Endothelial cell of umbilical vein (primary cell): Measurements from ENCODE around the gene MTG1. TPM values are rescaled to one million over a fixed set of nuclear protein-coding genes. Genes with fewer than 3 reads are reported as not detected.

Experiments
- BruUV-seq: library from RNA; stranded (reverse); fragments of 400-500 nt; replicated peaks from 2 replicates; lab custom pipeline; 2021; lab: Mats Ljungman, UMichigan
- CTCF ChIA-PET: fragments of 300-600, 350-600 bp; sonication (Branson Sonifier 250); formaldehyde crosslinking; loops from one replicate; lab custom pipeline; 2021; ENCODE audit warnings: antibody characterized with exemption, inconsistent platforms; lab: Charles Lee
- POLR2A ChIA-PET: fragments of 300-600, 350-600 bp; sonication (Branson Sonifier 250); formaldehyde crosslinking; loops from one replicate; lab custom pipeline; 2021; ENCODE audit warnings: antibody characterized with exemption, inconsistent platforms; lab: Charles Lee
- DNase-seq: peaks from one replicate; pipeline ENCODE4 v3.0.0-alpha.2; 2011; ENCODE audit warnings: low read depth, low spot score
- FAIRE-seq: peaks from 2 replicates; lab custom pipeline; 2011; peaks lifted over from hg19 to GRCh38; lab: Jason Lieb, UNC
- H2AFZ ChIP-seq: 2 replicates; pipeline ENCODE4 v1.6.0; 2012; ENCODE audit warnings: low read depth, low read length, control low read depth, inconsistent platforms
- H3K27ac ChIP-seq: 2 replicates; pipeline ENCODE4 v1.5.1; 2011; ENCODE audit warnings: low read depth, mild to moderate bottlenecking, control low read depth, low read length, moderate library complexity; ENCODE audit not compliant: insufficient read depth
- H3K27me3 ChIP-seq, 2 experiments: 2 replicates each; pipeline versions ENCODE4 v1.6.0 to v1.6.1; 2011; ENCODE audit warnings: low read length in 2 of 2, mixed read lengths in 1 of 2; ENCODE audit not compliant: control insufficient read depth in 2 of 2, insufficient read depth in 2 of 2
- H3K36me3 ChIP-seq, 2 experiments: 2 replicates in 1 of 2; 3 replicates in 1 of 2; pipeline ENCODE4 v1.5.1; 2011; ENCODE audit warnings: low read length in 2 of 2, mild to moderate bottlenecking in 1 of 2, moderate library complexity in 1 of 2; ENCODE audit not compliant: control insufficient read depth in 2 of 2, insufficient read depth in 2 of 2; ENCODE audit errors: extremely low read depth in 1 of 2
- H3K4me1 ChIP-seq: 3 replicates; pipeline ENCODE4 v1.5.1; 2011; ENCODE audit warnings: mild to moderate bottlenecking, low read length; ENCODE audit not compliant: control insufficient read depth, insufficient read depth; ENCODE audit errors: extremely low read depth
- H3K4me2 ChIP-seq: 2 replicates; pipeline ENCODE4 v1.6.1; 2011; ENCODE audit warnings: low read length, control low read depth, mixed read lengths; ENCODE audit not compliant: insufficient read depth
- H3K4me3 ChIP-seq, 3 experiments: fragments of 200-600 bp in 1 of 3; sonication (generic), shearing (Covaris generic) in 1 of 3; replicated peaks in 1 of 3; 2 replicates each; pipeline ENCODE4 v1.5.1; 2011 to 2016; ENCODE audit warnings: control low read depth in 3 of 3, low read length in 3 of 3, mild to moderate bottlenecking in 2 of 3, inconsistent platforms in 1 of 3, low read depth in 1 of 3, moderate library complexity in 1 of 3; ENCODE audit not compliant: insufficient read depth in 1 of 3
- H3K79me2 ChIP-seq: 2 replicates; pipeline ENCODE4 v1.6.0; 2012; ENCODE audit warnings: low read length, inconsistent platforms; ENCODE audit not compliant: control insufficient read depth, insufficient read depth
- H3K9ac ChIP-seq: replicated peaks from 2 replicates; pipeline ENCODE3; 2011; ENCODE audit warnings: low read length, control low read depth; ENCODE audit not compliant: insufficient read depth; ENCODE audit errors: extremely low read depth
- H3K9me1 ChIP-seq: replicated peaks from 3 replicates; pipeline ENCODE4 v1.6.0; 2011; ENCODE audit warnings: mild to moderate bottlenecking, low read length; ENCODE audit not compliant: control insufficient read depth, insufficient read depth; ENCODE audit errors: extremely low read depth
- H3K9me3 ChIP-seq: replicated peaks from 2 replicates; pipeline ENCODE4 v1.5.1; 2012; ENCODE audit warnings: low read length, inconsistent platforms; ENCODE audit not compliant: control insufficient read depth, insufficient read depth
- H4K20me1 ChIP-seq: replicated peaks from 2 replicates; pipeline ENCODE3; 2011; ENCODE audit warnings: mild to moderate bottlenecking, low read length; ENCODE audit not compliant: control insufficient read depth, insufficient read depth; ENCODE audit errors: extremely low read depth
- EZH2 ChIP-seq: IDR thresholded peaks from 2 replicates; pipeline ENCODE4 v1.6.1; 2012; ENCODE audit warnings: borderline replicate concordance, low read depth, mild to moderate bottlenecking, moderate library complexity, low read length, inconsistent platforms; ENCODE audit not compliant: severe bottlenecking
- FOS ChIP-seq: IDR thresholded peaks from 2 replicates; pipeline ENCODE4 v1.6.1; 2011; ENCODE audit warnings: mild to moderate bottlenecking, low read length, moderate library complexity, borderline replicate concordance; ENCODE audit not compliant: insufficient read depth
- GATA2 ChIP-seq: IDR thresholded peaks from 2 replicates; pipeline ENCODE4 v1.7.0; 2011; ENCODE audit warnings: low read depth, mild to moderate bottlenecking, moderate library complexity, mixed read lengths, low read length; ENCODE audit not compliant: insufficient read length, insufficient read depth
- JUN ChIP-seq: IDR thresholded peaks from 2 replicates; pipeline ENCODE4 v1.6.1; 2011; ENCODE audit warnings: borderline replicate concordance, low read depth; ENCODE audit not compliant: insufficient read length, insufficient read depth
- MYC ChIP-seq: IDR thresholded peaks from one replicate; pipeline ENCODE4 v1.6.1; 2011; ENCODE audit warnings: mild to moderate bottlenecking, low read depth, low read length
- POLR2A ChIP-seq: IDR thresholded peaks from 2 replicates; pipeline ENCODE4 v1.6.1; 2012; ENCODE audit warnings: low read depth, mild to moderate bottlenecking, control low read depth, low read length
- POLR2AphosphoS5 ChIP-seq: IDR thresholded peaks from 2 replicates; pipeline ENCODE4 v1.6.1; 2012; ENCODE audit warnings: low read depth, mild to moderate bottlenecking, control low read depth, low read length, moderate library complexity; ENCODE audit not compliant: insufficient read depth
- dilution Hi-C: fragments of 300-500 bp; cut with MboI; formaldehyde crosslinking; loops from one replicate; pipeline ENCODE4 v1.15.0; 2019; ENCODE audit warnings: low sequenced_read_pairs; ENCODE audit not compliant: extremely low pct_ligation_motif_present
- intact Hi-C: fragments of 100-400 bp; cut with micrococcal nuclease; formaldehyde crosslinking; loops from one replicate; pipeline ENCODE4 v1.10.0; 2022
- polyA plus RNA-seq, 4 experiments: library from polyadenylated mRNA; depleted of rRNA in 3 of 4; stranded (reverse) in 3 of 4; unstranded in 1 of 4; fragments of >200 nt; gene quantifications; 2 replicates each; pipeline versions ENCODE4 v1.2.1 to v1.2.3, GENCODE V29; 2011 to 2012; ENCODE audit warnings: missing spikeins in 1 of 4
- total RNA-seq: library from RNA; stranded (reverse); gene quantifications from 2 replicates; pipeline ENCODE4 v1.2.3, GENCODE V29; 2021
- TF ChIP-seq, protein P1 (sequence below): IDR thresholded peaks from 2 replicates; pipeline ENCODE4 v1.6.1; 2011; ENCODE audit not compliant: insufficient read depth, insufficient read length
- TF ChIP-seq, protein P2 (sequence below), 2 donors: IDR thresholded peaks; 1 replicate in 1 of 2; 2 replicates in 1 of 2; pipeline ENCODE4 v1.5.1; 2011; ENCODE audit warnings: low read length in 2 of 2, mild to moderate bottlenecking in 2 of 2, moderate library complexity in 2 of 2, control low read depth in 1 of 2, inconsistent platforms in 1 of 2, low read depth in 1 of 2; ENCODE audit not compliant: insufficient read depth in 1 of 2; ENCODE audit errors: extremely low read depth in 1 of 2

Gene MTG1
- total and polyA plus RNA-seq, 2 donors (not counting 3 experiments of a cell fraction or from before 2014, with no cell fraction given), result 66.5 to 91.6 TPM

DNA sequence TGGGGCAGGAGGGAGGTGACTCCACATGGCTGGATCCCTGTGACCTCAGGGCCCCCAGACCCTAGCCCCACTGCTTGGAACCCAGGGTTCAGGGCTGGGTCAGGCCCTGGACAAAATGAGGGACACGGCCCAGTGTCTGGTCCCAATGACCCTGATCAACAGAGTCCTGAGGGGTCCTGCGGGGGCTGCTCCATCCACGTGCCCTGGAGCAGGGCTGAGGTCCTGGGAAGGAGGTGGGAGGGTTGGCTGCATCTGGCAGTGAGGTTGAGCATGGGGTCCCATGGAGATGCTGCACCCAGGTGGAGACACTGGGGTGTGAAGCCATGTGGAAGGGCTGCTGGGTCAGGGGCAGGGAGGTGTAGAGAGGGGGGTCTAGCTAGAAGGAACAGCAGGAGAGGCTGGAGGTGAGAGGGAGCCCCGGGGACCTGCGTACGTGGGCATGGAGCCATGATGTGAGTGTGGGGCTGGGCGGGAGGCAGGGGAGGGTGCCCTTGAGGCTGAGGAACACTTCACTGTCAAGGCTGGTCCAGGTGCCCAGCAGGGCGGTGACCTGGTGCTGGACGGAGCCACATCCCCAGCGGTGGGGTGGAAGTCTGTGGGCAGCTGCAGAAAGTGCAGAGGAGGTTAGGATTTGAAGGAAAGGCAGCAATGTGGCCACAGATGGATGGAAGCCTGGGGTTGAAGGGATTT is 60.4 kb downstream of the MTG1 start:
- H3K36me3 ChIP-seq, result no peaks in the 10 kb centered on the region
- H3K79me2 ChIP-seq, result no peaks in the 10 kb centered on the region
- DNase-seq (no peak), FAIRE-seq (no peak)
- H3K27ac ChIP-seq, result no peak overlapping the region
- TF ChIP-seq POLR2A (no peak), GATA2 (no peak), EZH2 (no peak), POLR2AphosphoS5 (no peak), MYC (no peak), FOS (no peak), JUN (no peak)
- TF ChIP-seq, protein P1, sequence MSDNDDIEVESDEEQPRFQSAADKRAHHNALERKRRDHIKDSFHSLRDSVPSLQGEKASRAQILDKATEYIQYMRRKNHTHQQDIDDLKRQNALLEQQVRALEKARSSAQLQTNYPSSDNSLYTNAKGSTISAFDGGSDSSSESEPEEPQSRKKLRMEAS, result no peak
- TF ChIP-seq, protein P2, sequence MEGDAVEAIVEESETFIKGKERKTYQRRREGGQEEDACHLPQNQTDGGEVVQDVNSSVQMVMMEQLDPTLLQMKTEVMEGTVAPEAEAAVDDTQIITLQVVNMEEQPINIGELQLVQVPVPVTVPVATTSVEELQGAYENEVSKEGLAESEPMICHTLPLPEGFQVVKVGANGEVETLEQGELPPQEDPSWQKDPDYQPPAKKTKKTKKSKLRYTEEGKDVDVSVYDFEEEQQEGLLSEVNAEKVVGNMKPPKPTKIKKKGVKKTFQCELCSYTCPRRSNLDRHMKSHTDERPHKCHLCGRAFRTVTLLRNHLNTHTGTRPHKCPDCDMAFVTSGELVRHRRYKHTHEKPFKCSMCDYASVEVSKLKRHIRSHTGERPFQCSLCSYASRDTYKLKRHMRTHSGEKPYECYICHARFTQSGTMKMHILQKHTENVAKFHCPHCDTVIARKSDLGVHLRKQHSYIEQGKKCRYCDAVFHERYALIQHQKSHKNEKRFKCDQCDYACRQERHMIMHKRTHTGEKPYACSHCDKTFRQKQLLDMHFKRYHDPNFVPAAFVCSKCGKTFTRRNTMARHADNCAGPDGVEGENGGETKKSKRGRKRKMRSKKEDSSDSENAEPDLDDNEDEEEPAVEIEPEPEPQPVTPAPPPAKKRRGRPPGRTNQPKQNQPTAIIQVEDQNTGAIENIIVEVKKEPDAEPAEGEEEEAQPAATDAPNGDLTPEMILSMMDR (IDR thresholded peaks at IDR 0.05; ENCODE audit: extremely low read depth in 1 of 2, insufficient read depth in 1 of 2, low read depth in 1 of 2, low read length in 2 of 2), result no peak
- H3K4me2 ChIP-seq, result no peak overlapping the region
- H3K4me3 ChIP-seq, result no peak overlapping the region
- ChIA-PET POLR2A (no interaction called here), CTCF (interaction anchor here (1.4 kb wide), 1 partner anchor 16 kb away, joined by 3 read pairs; no protein-coding TSS in a partner anchor)
- no peaks in the 10 kb centered on the region for H4K20me1 ChIP-seq
- intact Hi-C loops (no loop called here), dilution Hi-C loops (no loop called here)
- no peak overlapping the region for H2AFZ ChIP-seq
- no peaks in the 10 kb centered on the region for H3K27me3 ChIP-seq
- H3K9me3 ChIP-seq, result no peaks in the 10 kb centered on the region
- no peaks in the 10 kb centered on the region for H3K9me1 ChIP-seq
- H3K4me1 ChIP-seq, result no peaks in the 10 kb centered on the region
- no peak overlapping the region for H3K9ac ChIP-seq
- BruUV-seq, result no TSS peak
